Colonic mucosa (tissue), 4 donors: Measurements from ENCODE around the gene SLC35A3. TPM values are rescaled to one million over a fixed set of nuclear protein-coding genes. Genes with fewer than 3 reads are reported as not detected.

Experiments used
- DNase-seq: peaks from one replicate; pipeline ENCODE4 v3.0.0-alpha.2; 2020
- H3K27ac ChIP-seq: fragments of 200-600 bp; one replicate; pipeline ENCODE4 v1.8.0; 2021
- H3K27me3 ChIP-seq: fragments of 200-600 bp; one replicate; pipeline ENCODE4 v1.8.0; 2021
- H3K36me3 ChIP-seq: fragments of 200-600 bp; one replicate; pipeline ENCODE4 v1.8.0; 2021
- H3K4me1 ChIP-seq: fragments of 200-600 bp; one replicate; pipeline ENCODE4 v1.8.0; 2021; ENCODE audit warnings: mild to moderate bottlenecking
- H3K4me3 ChIP-seq: fragments of 200-600 bp; one replicate; pipeline ENCODE4 v1.8.0; 2021
- H3K9ac ChIP-seq, 2 donors: one replicate each; pipeline ENCODE4 v1.7.0; 2013; ENCODE audit warnings: control low read depth in 2 of 2, low read depth in 2 of 2, low read length in 2 of 2
- H3K9me3 ChIP-seq: fragments of 200-600 bp; one replicate; pipeline ENCODE4 v1.8.0; 2021
- intact Hi-C: fragments of 100-400 bp; cut with DNase I; formaldehyde crosslinking; loops from one replicate; pipeline ENCODE4 v1.14.1; 2022
- total RNA-seq, 2 donors: library from RNA; stranded (reverse); fragmentation: NEBNext Ultra II Directional in 1 of 2; extraction: Animal tissue kit (Norgen Biotek cat#: 25700) in 1 of 2; gene quantifications; one replicate each; pipeline ENCODE4 v1.2.1, GENCODE V29; 2021
- TF ChIP-seq, protein P1 (sequence below): fragments of 200-600 bp; IDR thresholded peaks from one replicate; pipeline ENCODE4 v1.8.0; 2022; ENCODE audit warnings: antibody characterized with exemption, mild to moderate bottlenecking
- donor health status: healthy.
- donor health status: DM: no; HTN: no; CAD: no.
- donor health status: DM: no; HTN: no; CAD: no.

The SLC35A3 gene
- total RNA-seq, 2 donors from 2014 or later, result 122 to 206 TPM

DNA sequence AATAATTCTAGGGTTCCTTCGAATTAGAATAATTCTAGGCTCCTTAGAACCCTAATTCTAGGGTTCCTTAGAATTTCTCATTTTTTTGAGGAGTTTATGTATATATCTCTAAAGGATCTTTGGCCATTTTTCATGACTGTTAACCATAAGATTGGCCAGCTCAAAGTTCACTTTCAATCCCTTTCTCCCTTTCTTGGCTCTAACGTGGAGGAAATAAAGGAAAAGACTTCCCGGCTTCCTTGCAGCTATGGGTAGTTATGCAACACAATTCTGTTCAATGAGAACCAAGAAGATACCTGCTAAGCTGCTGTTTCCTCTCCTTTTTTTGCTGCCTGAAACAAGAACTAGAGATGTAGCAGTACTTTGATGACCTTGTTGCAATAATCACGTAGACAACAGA is 27.2 kb downstream of the SLC35A3 start:
- Histone ChIP-seq H3K4me3 (no peak overlapping the region), H3K4me1 (no peaks in the 10 kb centered on the region), H3K9me3 (no peaks in the 10 kb centered on the region), H3K27ac (no peak overlapping the region), H3K36me3 (no peaks in the 10 kb centered on the region), H3K9ac (no peak overlapping the region), H3K27me3 (no peaks in the 10 kb centered on the region)
- DNase-seq, result no peak
- intact Hi-C loops, result no loop called here
- TF ChIP-seq, protein P1, sequence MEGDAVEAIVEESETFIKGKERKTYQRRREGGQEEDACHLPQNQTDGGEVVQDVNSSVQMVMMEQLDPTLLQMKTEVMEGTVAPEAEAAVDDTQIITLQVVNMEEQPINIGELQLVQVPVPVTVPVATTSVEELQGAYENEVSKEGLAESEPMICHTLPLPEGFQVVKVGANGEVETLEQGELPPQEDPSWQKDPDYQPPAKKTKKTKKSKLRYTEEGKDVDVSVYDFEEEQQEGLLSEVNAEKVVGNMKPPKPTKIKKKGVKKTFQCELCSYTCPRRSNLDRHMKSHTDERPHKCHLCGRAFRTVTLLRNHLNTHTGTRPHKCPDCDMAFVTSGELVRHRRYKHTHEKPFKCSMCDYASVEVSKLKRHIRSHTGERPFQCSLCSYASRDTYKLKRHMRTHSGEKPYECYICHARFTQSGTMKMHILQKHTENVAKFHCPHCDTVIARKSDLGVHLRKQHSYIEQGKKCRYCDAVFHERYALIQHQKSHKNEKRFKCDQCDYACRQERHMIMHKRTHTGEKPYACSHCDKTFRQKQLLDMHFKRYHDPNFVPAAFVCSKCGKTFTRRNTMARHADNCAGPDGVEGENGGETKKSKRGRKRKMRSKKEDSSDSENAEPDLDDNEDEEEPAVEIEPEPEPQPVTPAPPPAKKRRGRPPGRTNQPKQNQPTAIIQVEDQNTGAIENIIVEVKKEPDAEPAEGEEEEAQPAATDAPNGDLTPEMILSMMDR, result no peak

DNA sequence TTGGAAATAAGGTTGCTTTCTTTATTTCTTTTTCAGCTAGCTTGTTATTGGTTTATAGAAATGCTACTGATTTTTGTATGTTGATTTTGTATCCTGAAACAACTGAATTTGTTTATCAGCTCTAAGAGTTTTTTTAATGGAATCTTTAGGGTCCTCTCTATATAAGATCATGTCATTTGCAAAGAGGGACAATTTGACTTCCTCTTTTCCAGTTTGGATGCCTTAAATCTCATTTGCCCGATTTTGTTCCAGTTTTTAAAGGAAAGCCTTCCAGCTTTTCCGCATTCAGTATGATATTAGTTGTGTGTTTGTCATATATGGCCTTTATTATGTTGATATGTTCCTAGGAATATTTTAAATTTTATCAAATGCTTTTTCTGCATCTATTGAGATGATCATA is 31.7 kb downstream of the SLC35A3 start:
- intact Hi-C loops, result no loop called here
- no peaks in the 10 kb centered on the region for H3K36me3 ChIP-seq
- H3K9ac ChIP-seq, result no peak overlapping the region
- TF ChIP-seq, protein P1, result no peak
- no peak overlapping the region for H3K27ac ChIP-seq
- no peaks in the 10 kb centered on the region for H3K4me1 ChIP-seq
- DNase-seq, result no peak
- no peak overlapping the region for H3K4me3 ChIP-seq
- no peaks in the 10 kb centered on the region for H3K27me3 ChIP-seq
- no peaks in the 10 kb centered on the region for H3K9me3 ChIP-seq

DNA sequence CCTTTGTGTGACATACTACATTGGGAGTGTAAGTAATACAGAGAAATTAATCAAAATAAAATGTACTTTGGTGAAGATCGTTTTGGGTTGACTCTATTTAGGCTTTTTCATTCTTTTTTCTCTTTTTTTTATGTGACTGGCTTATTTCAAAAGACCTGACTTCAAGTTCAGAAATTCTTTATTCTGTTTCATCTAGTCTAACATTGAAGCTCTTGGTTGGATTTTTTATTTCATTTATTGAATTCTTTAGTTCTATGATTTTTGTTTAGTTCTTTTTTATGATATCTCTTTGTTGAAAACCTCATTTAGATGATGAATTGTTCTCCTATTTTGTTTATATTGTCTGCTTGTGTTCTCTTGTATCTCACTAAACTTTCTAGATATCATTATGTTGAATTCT is 35.6 kb downstream of the SLC35A3 start:
- no peak for DNase-seq
- Histone ChIP-seq H3K27ac (no peak overlapping the region), H3K4me3 (no peak overlapping the region), H3K27me3 (no peaks in the 10 kb centered on the region), H3K9me3 (no peaks in the 10 kb centered on the region), H3K4me1 (no peaks in the 10 kb centered on the region), H3K9ac (no peak overlapping the region), H3K36me3 (no peaks in the 10 kb centered on the region)
- TF ChIP-seq, protein P1, result no peak
- intact Hi-C loops, result no loop called here

DNA sequence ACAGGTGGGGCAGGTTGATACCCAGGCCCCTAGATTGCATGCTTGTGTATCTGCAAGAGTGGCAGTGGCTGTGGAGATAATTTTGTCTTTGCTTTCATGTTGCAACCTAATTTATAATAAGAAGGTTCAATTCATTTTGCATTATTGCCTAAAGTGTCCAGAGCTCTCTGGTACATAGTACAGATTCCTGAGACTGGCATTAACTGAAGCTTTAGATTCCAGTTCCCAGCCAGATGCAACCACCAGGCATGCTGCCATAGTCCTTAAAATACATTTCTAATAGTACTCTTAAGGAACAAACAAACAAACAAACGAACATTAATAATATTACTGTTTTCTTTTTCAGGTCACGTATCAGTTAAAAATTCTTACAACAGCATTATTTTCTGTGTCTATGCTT is 36.9 kb downstream of the SLC35A3 start:
- H3K27ac ChIP-seq, result no peak overlapping the region
- intact Hi-C loops, result no loop called here
- H3K27me3 ChIP-seq, result no peaks in the 10 kb centered on the region
- H3K4me3 ChIP-seq, result no peak overlapping the region
- TF ChIP-seq, protein P1, result no peak
- peaks cover 7% of the 10 kb centered on the region for H3K36me3 ChIP-seq
- H3K9me3 ChIP-seq, result no peaks in the 10 kb centered on the region
- no peak for DNase-seq
- no peak overlapping the region for H3K9ac ChIP-seq
- H3K4me1 ChIP-seq, result no peaks in the 10 kb centered on the region

DNA sequence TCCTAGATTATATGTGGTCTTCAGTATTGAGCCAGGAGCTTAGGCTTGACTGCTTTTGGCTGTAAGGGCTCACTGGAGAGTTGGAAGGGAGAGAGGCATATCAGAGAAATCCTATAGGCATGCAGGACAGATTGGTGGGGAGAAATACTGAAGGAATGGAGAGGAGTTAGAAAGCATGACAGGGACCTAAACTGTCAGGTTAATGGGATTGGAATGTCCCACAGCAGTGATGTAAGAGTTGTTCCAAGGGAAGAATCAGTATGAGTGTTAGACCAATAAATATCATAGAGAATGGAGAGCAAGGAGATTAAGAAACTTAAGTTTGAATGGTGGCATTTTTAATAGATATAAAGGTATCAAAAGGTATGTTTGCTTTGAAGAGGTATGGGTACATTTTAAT is 39.7 kb downstream of the SLC35A3 start:
- Histone ChIP-seq H3K27me3 (no peaks in the 10 kb centered on the region), H3K27ac (no peak overlapping the region), H3K36me3 (peaks cover 7% of the 10 kb centered on the region), H3K9ac (no peak overlapping the region), H3K9me3 (no peaks in the 10 kb centered on the region), H3K4me3 (no peak overlapping the region), H3K4me1 (no peaks in the 10 kb centered on the region)
- TF ChIP-seq, protein P1, result no peak
- intact Hi-C loops, result no loop called here
- no peak for DNase-seq

DNA sequence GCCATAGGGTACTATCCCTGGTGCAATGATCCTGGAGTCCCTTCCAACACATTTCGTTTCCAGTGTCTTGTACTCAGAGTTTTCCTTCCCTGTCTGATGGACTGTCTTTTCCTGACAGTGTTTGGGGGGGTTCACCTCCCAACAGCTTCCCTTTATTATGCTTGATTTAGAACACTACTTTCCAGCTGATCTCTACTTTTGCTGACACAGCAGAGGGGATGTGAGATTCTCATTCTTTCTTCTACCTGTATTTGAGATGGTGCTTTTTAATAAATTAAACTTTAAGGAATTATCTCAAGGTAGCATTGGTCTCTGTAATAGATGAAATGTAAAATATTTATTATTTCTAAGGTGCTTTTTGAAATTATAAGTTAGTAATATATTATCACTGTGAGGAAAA is 41.0 kb downstream of the SLC35A3 start:
- H3K9me3 ChIP-seq, result no peaks in the 10 kb centered on the region
- TF ChIP-seq, protein P1, result no peak
- peaks cover 7% of the 10 kb centered on the region for H3K36me3 ChIP-seq
- DNase-seq, result no peak
- intact Hi-C loops, result no loop called here
- H3K9ac ChIP-seq, result no peak overlapping the region
- no peak overlapping the region for H3K27ac ChIP-seq
- no peaks in the 10 kb centered on the region for H3K27me3 ChIP-seq
- no peak overlapping the region for H3K4me3 ChIP-seq
- no peaks in the 10 kb centered on the region for H3K4me1 ChIP-seq
